Mesendoderm (in vitro differentiated cells): ENCODE data around the gene ADAMTSL1.

Source experiments
- DNase-seq: peaks from one replicate; pipeline ENCODE4 v3.0.0; 2013
- H2AK5ac ChIP-seq: 2 replicates; pipeline ENCODE4 v1.6.1; 2013; ENCODE audit warnings: low read length, inconsistent platforms
- H2BK120ac ChIP-seq: 2 replicates; pipeline ENCODE4 v1.6.1; 2013; ENCODE audit warnings: low read depth, mild to moderate bottlenecking, low read length, moderate library complexity, mixed read lengths
- H2BK15ac ChIP-seq: replicated peaks from 2 replicates; pipeline ENCODE4 v1.6.1; 2013; ENCODE audit warnings: low read depth, mild to moderate bottlenecking, moderate library complexity
- H2BK5ac ChIP-seq: 2 replicates; pipeline ENCODE4 v1.6.1; 2013; ENCODE audit warnings: low read length, inconsistent platforms
- H3K18ac ChIP-seq: 2 replicates; pipeline ENCODE4 v1.6.1; 2013; ENCODE audit warnings: mild to moderate bottlenecking, low read length, mixed read lengths
- H3K23ac ChIP-seq: one replicate; pipeline ENCODE4 v1.6.1; 2013; ENCODE audit warnings: low read length
- H3K27ac ChIP-seq: 2 replicates; pipeline ENCODE4 v1.5.1; 2013; ENCODE audit warnings: low read depth, mild to moderate bottlenecking, inconsistent platforms, low read length, moderate library complexity
- H3K27me3 ChIP-seq: 2 replicates; pipeline ENCODE4 v1.6.1; 2013; ENCODE audit warnings: low read length, control low read depth, mild to moderate bottlenecking, inconsistent platforms; ENCODE audit not compliant: insufficient read depth, poor library complexity
- H3K36me3 ChIP-seq: 2 replicates; pipeline ENCODE4 v1.6.1; 2013; ENCODE audit warnings: low read length, inconsistent platforms; ENCODE audit not compliant: control insufficient read depth, insufficient read depth
- H3K4ac ChIP-seq: one replicate; pipeline ENCODE4 v1.6.1; 2013; ENCODE audit warnings: low read depth, mild to moderate bottlenecking, low read length, moderate library complexity
- H3K4me1 ChIP-seq: 2 replicates; pipeline ENCODE4 v1.6.1; 2013; ENCODE audit warnings: low read depth, low read length, inconsistent platforms; ENCODE audit not compliant: control insufficient read depth
- H3K4me2 ChIP-seq: 2 replicates; pipeline ENCODE4 v1.6.1; 2013; ENCODE audit warnings: low read length
- H3K4me3 ChIP-seq: 2 replicates; pipeline ENCODE4 v1.5.1; 2013; ENCODE audit warnings: mild to moderate bottlenecking, low read length
- H3K56ac ChIP-seq: one replicate; pipeline ENCODE4 v1.6.1; 2013; ENCODE audit warnings: low read length
- H3K79me1 ChIP-seq: 2 replicates; pipeline ENCODE4 v1.6.1; 2013; ENCODE audit warnings: low read length, inconsistent platforms
- H3K79me2 ChIP-seq: 2 replicates; pipeline ENCODE4 v1.6.1; 2013; ENCODE audit warnings: mild to moderate bottlenecking, low read length; ENCODE audit not compliant: control insufficient read depth, insufficient read depth
- H3K9ac ChIP-seq: 2 replicates; pipeline ENCODE4 v1.6.1; 2013; ENCODE audit warnings: low read length, inconsistent platforms
- H4K5ac ChIP-seq: one replicate; pipeline ENCODE4 v1.6.1; 2013; ENCODE audit warnings: low read length
- H4K8ac ChIP-seq: one replicate; pipeline ENCODE4 v1.6.1; 2013; ENCODE audit warnings: low read depth, mild to moderate bottlenecking, control low read depth, low read length, moderate library complexity
- WGBS: extraction: QIAGEN DNeasy Blood & Tissue Kit; methylation state at CpG from one replicate; pipeline ENCODE4 v1.1.7; 2013; ENCODE audit warnings: low lambda C conversion rate, missing lambda C conversion rate; ENCODE audit not compliant: insufficient coverage; ENCODE audit errors: extremely low coverage; 5-methylcytosine and 5-hydroxymethylcytosine counted together

ADAMTSL1 gene

DNA sequence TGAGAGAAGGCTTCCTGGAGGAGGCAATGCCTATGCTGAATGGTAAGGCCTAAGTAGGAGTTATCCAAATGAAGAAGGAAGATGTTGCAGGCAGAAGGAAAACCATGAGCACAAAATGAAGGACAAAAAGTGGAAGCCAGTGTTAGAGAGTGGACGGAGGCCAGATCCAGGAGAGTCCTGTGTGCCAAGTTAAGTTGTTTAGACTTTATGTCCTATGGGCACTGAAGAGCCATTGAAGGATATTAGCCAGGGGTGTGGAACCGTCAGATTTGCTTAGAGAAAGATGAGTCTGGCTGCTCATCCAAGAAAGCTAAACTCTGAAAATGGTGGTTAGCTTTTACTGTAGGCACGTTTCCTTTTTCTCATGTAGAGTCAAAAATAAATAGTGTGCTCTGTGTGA is 254.7 kb downstream of the ADAMTSL1 start:
- H3K4me2 ChIP-seq: no peak overlapping the region
- H3K4me1 ChIP-seq: peaks cover 2% of the 10 kb centered on the region
- no peak overlapping the region for H2BK15ac ChIP-seq
- H2BK5ac ChIP-seq: no peak overlapping the region
- no peak overlapping the region for H3K4me3 ChIP-seq
- no peak overlapping the region for H4K5ac ChIP-seq
- H3K27me3 ChIP-seq: no peaks in the 10 kb centered on the region
- no peaks in the 10 kb centered on the region for H3K79me1 ChIP-seq
- H3K56ac ChIP-seq: no peak overlapping the region
- H3K27ac ChIP-seq: no peak overlapping the region
- H3K23ac ChIP-seq: no peak overlapping the region
- WGBS: no CpG with 5 or more reads among the region's 3 CpGs
- H4K8ac ChIP-seq: no peak overlapping the region
- no peak overlapping the region for H3K4ac ChIP-seq
- no peaks in the 10 kb centered on the region for H3K36me3 ChIP-seq
- H3K79me2 ChIP-seq: no peaks in the 10 kb centered on the region
- no peak overlapping the region for H2BK120ac ChIP-seq
- DNase-seq: no peak
- H3K18ac ChIP-seq: no peak overlapping the region
- no peak overlapping the region for H3K9ac ChIP-seq
- H2AK5ac ChIP-seq: no peak overlapping the region

- WGBS: no CpG with 5 or more reads among the region's 3 CpGs
Measured at GRCh38 chr9:18730241-18730640, 256.3 kb downstream of the ADAMTSL1 start.

DNA sequence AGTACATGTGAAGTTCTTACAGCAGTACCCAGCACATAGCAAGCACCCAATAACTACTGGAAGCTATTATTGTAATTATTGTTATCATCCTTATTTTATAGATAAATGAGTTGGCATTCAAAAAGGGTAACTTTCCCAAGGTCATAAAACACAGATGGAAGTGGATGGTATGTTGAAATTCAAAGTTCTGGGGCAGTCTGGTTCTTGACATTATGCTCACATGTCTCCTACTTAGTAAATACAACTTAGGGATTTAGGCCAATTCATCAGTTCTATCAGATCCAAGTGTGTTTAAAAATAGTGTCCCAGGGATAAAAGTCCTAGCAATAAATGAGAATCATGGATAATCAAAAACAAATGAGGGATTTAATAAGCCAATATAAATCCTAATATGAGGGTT is 265.2 kb downstream of the ADAMTSL1 start:
- Histone ChIP-seq H3K27me3 (no peaks in the 10 kb centered on the region), H3K36me3 (no peaks in the 10 kb centered on the region), H3K27ac (no peak overlapping the region), H3K4ac (no peak overlapping the region), H3K4me3 (no peak overlapping the region), H2AK5ac (no peak overlapping the region), H4K5ac (no peak overlapping the region), H3K4me1 (peaks cover 2% of the 10 kb centered on the region), H3K79me1 (no peaks in the 10 kb centered on the region), H2BK120ac (no peak overlapping the region), H3K56ac (no peak overlapping the region), H2BK15ac (no peak overlapping the region), H4K8ac (no peak overlapping the region), H2BK5ac (no peak overlapping the region), H3K23ac (no peak overlapping the region), H3K79me2 (no peaks in the 10 kb centered on the region), H3K18ac (no peak overlapping the region), H3K9ac (no peak overlapping the region), H3K4me2 (no peak overlapping the region)
- DNase-seq: no peak

More at GRCh38 chr9:18730241-18730640, 256.3 kb downstream of the ADAMTSL1 start:
- DNase-seq: no peak
- H3K79me2 ChIP-seq: no peaks in the 10 kb centered on the region
- no peak overlapping the region for H3K56ac ChIP-seq
- no peaks in the 10 kb centered on the region for H3K79me1 ChIP-seq
- H3K18ac ChIP-seq: no peak overlapping the region
- no peaks in the 10 kb centered on the region for H3K27me3 ChIP-seq
- no peak overlapping the region for H3K4me3 ChIP-seq
- no peak overlapping the region for H3K4me2 ChIP-seq
- no peak overlapping the region for H3K23ac ChIP-seq
- H3K27ac ChIP-seq: no peak overlapping the region
- no peak overlapping the region for H2BK120ac ChIP-seq
- no peak overlapping the region for H4K5ac ChIP-seq
- no peak overlapping the region for H2BK15ac ChIP-seq
- peaks cover 2% of the 10 kb centered on the region for H3K4me1 ChIP-seq
- no peak overlapping the region for H4K8ac ChIP-seq
- no peak overlapping the region for H3K9ac ChIP-seq
- H3K4ac ChIP-seq: no peak overlapping the region
- no peak overlapping the region for H2AK5ac ChIP-seq
- no peaks in the 10 kb centered on the region for H3K36me3 ChIP-seq
- H2BK5ac ChIP-seq: no peak overlapping the region

- Histone ChIP-seq H4K5ac (no peak overlapping the region), H3K56ac (no peak overlapping the region), H3K79me2 (no peaks in the 10 kb centered on the region), H3K36me3 (no peaks in the 10 kb centered on the region), H3K27me3 (no peaks in the 10 kb centered on the region), H3K4me2 (no peak overlapping the region), H3K23ac (no peak overlapping the region), H2BK15ac (no peak overlapping the region), H3K9ac (no peak overlapping the region), H2AK5ac (peak overlapping the region; percentile 25), H3K18ac (no peak overlapping the region), H2BK5ac (peak overlapping the region; percentile 28), H3K27ac (no peak overlapping the region), H3K4me1 (peaks cover 2% of the 10 kb centered on the region), H3K4me3 (no peak overlapping the region), H3K4ac (no peak overlapping the region), H3K79me1 (no peaks in the 10 kb centered on the region), H4K8ac (no peak overlapping the region), H2BK120ac (no peak overlapping the region)
- peak; percentile 29 for DNase-seq
- WGBS: no CpG with 5 or more reads among the region's 5 CpGs
Measured at GRCh38 chr9:18739641-18740318, 265.8 kb downstream of the ADAMTSL1 start.

GRCh38 chr9:18741359-18741758 is 267.4 kb downstream of the ADAMTSL1 start:
- Histone ChIP-seq H3K4me3 (no peak overlapping the region), H3K27me3 (no peaks in the 10 kb centered on the region), H3K27ac (peak overlapping the region; percentile 33), H2BK5ac (no peak overlapping the region), H2BK120ac (no peak overlapping the region), H3K79me2 (no peaks in the 10 kb centered on the region), H2BK15ac (no peak overlapping the region), H4K8ac (no peak overlapping the region), H2AK5ac (no peak overlapping the region), H4K5ac (no peak overlapping the region), H3K18ac (no peak overlapping the region), H3K56ac (no peak overlapping the region), H3K23ac (no peak overlapping the region), H3K4me2 (no peak overlapping the region), H3K9ac (no peak overlapping the region), H3K4ac (no peak overlapping the region), H3K36me3 (no peaks in the 10 kb centered on the region), H3K4me1 (peaks cover 2% of the 10 kb centered on the region), H3K79me1 (no peaks in the 10 kb centered on the region)
- DNase-seq: no peak
- WGBS: no CpG with 5 or more reads among the region's 1 CpG

- no peak for DNase-seq
- no peak overlapping the region for H3K4me2 ChIP-seq
- no peaks in the 10 kb centered on the region for H3K79me1 ChIP-seq
- H3K36me3 ChIP-seq: no peaks in the 10 kb centered on the region
- H2BK120ac ChIP-seq: no peak overlapping the region
- no peaks in the 10 kb centered on the region for H3K27me3 ChIP-seq
- peaks cover 2% of the 10 kb centered on the region for H3K4me1 ChIP-seq
- no peak overlapping the region for H3K9ac ChIP-seq
- no peak overlapping the region for H4K5ac ChIP-seq
- H3K27ac ChIP-seq: peak overlapping the region; percentile 33
- no peak overlapping the region for H2BK15ac ChIP-seq
- no CpG with 5 or more reads among the region's 1 CpG for WGBS
- peak overlapping the region; percentile 61 for H3K56ac ChIP-seq
- peak overlapping the region; percentile 85 for H2BK5ac ChIP-seq
- H3K23ac ChIP-seq: no peak overlapping the region
- H3K79me2 ChIP-seq: no peaks in the 10 kb centered on the region
- H3K4ac ChIP-seq: no peak overlapping the region
- H3K4me3 ChIP-seq: no peak overlapping the region
- no peak overlapping the region for H4K8ac ChIP-seq
- H3K18ac ChIP-seq: no peak overlapping the region
- no peak overlapping the region for H2AK5ac ChIP-seq
Measured at GRCh38 chr9:18741945-18742344, 268.0 kb downstream of the ADAMTSL1 start.
